ENCODE results near the gene TRIP13.

TRIP13 gene

GRCh38 chr5:948472-949274 is 56.0 kb downstream of the TRIP13 start:
- no peak overlapping the region for H3K9ac ChIP-seq (ENCODE audit: low read depth, low read length)
- H3K4me1 ChIP-seq (ENCODE audit: control insufficient read depth, insufficient read depth, low read length) = no peaks in the 10 kb centered on the region
- H3K4me3 ChIP-seq (ENCODE audit: low read length) = no peak overlapping the region
- no peak overlapping the region for H3K4me2 ChIP-seq (ENCODE audit: low read length)
- H3K9me3 ChIP-seq (replicated peaks; ENCODE audit: low read length) = peaks cover 12% of the 10 kb centered on the region
- peaks cover 96% of the 10 kb centered on the region for H3K27me3 ChIP-seq (ENCODE audit: control insufficient read depth, insufficient read depth, low read length)
- no peaks in the 10 kb centered on the region for H3K36me3 ChIP-seq (ENCODE audit: insufficient read depth, low read length)

- Histone ChIP-seq H3K27me3 (ENCODE audit: control insufficient read depth, insufficient read depth, low read length) (peaks cover 96% of the 10 kb centered on the region), H3K4me3 (ENCODE audit: low read length) (no peak overlapping the region), H3K4me1 (ENCODE audit: control insufficient read depth, insufficient read depth, low read length) (no peaks in the 10 kb centered on the region), H3K9ac (ENCODE audit: low read depth, low read length) (no peak overlapping the region), H3K36me3 (ENCODE audit: insufficient read depth, low read length) (no peaks in the 10 kb centered on the region), H3K9me3 (replicated peaks; ENCODE audit: low read length) (peaks cover 12% of the 10 kb centered on the region), H3K4me2 (ENCODE audit: low read length) (no peak overlapping the region)
Observed at GRCh38 chr5:949275-949543, 56.5 kb downstream of the TRIP13 start.

- Histone ChIP-seq H3K4me1 (ENCODE audit: control insufficient read depth, insufficient read depth, low read length) (no peaks in the 10 kb centered on the region), H3K9ac (ENCODE audit: low read depth, low read length) (no peak overlapping the region), H3K27me3 (ENCODE audit: control insufficient read depth, insufficient read depth, low read length) (peaks cover 96% of the 10 kb centered on the region), H3K36me3 (ENCODE audit: insufficient read depth, low read length) (no peaks in the 10 kb centered on the region), H3K9me3 (replicated peaks; ENCODE audit: low read length) (peaks cover 12% of the 10 kb centered on the region), H3K4me2 (ENCODE audit: low read length) (no peak overlapping the region), H3K4me3 (ENCODE audit: low read length) (no peak overlapping the region)
Observed at GRCh38 chr5:949815-950560, 57.3 kb downstream of the TRIP13 start.

- Histone ChIP-seq H3K36me3 (ENCODE audit: insufficient read depth, low read length) (no peaks in the 10 kb centered on the region), H3K9ac (ENCODE audit: low read depth, low read length) (no peak overlapping the region), H3K4me1 (ENCODE audit: control insufficient read depth, insufficient read depth, low read length) (peaks cover 11% of the 10 kb centered on the region), H3K4me2 (ENCODE audit: low read length) (no peak overlapping the region), H3K4me3 (ENCODE audit: low read length) (no peak overlapping the region), H3K9me3 (replicated peaks; ENCODE audit: low read length) (peaks cover 12% of the 10 kb centered on the region), H3K27me3 (ENCODE audit: control insufficient read depth, insufficient read depth, low read length) (peaks cover 92% of the 10 kb centered on the region)
Observed at GRCh38 chr5:951940-952596, 59.4 kb downstream of the TRIP13 start.

GRCh38 chr5:952597-953271 is 60.0 kb downstream of the TRIP13 start:
- Histone ChIP-seq H3K4me3 (ENCODE audit: low read length) (no peak overlapping the region), H3K36me3 (ENCODE audit: insufficient read depth, low read length) (no peaks in the 10 kb centered on the region), H3K9ac (ENCODE audit: low read depth, low read length) (no peak overlapping the region), H3K4me2 (ENCODE audit: low read length) (no peak overlapping the region), H3K9me3 (replicated peaks; ENCODE audit: low read length) (peaks cover 12% of the 10 kb centered on the region), H3K27me3 (ENCODE audit: control insufficient read depth, insufficient read depth, low read length) (peaks cover 87% of the 10 kb centered on the region), H3K4me1 (ENCODE audit: control insufficient read depth, insufficient read depth, low read length) (peaks cover 17% of the 10 kb centered on the region)

- Histone ChIP-seq H3K9ac (ENCODE audit: low read depth, low read length) (no peak overlapping the region), H3K27me3 (ENCODE audit: control insufficient read depth, insufficient read depth, low read length) (peaks cover 86% of the 10 kb centered on the region), H3K36me3 (ENCODE audit: insufficient read depth, low read length) (no peaks in the 10 kb centered on the region), H3K4me2 (ENCODE audit: low read length) (no peak overlapping the region), H3K4me3 (ENCODE audit: low read length) (no peak overlapping the region), H3K4me1 (ENCODE audit: control insufficient read depth, insufficient read depth, low read length) (peaks cover 28% of the 10 kb centered on the region), H3K9me3 (replicated peaks; ENCODE audit: low read length) (peaks cover 12% of the 10 kb centered on the region)
Observed at GRCh38 chr5:953535-954449, 61.1 kb downstream of the TRIP13 start.

GRCh38 chr5:955886-956761 is 63.4 kb downstream of the TRIP13 start:
- H3K9me3 ChIP-seq (replicated peaks; ENCODE audit: low read length) = peaks cover 4% of the 10 kb centered on the region
- H3K9ac ChIP-seq (ENCODE audit: low read depth, low read length) = no peak overlapping the region
- H3K4me2 ChIP-seq (ENCODE audit: low read length) = peak overlapping the region; percentile 79
- no peaks in the 10 kb centered on the region for H3K36me3 ChIP-seq (ENCODE audit: insufficient read depth, low read length)
- H3K27me3 ChIP-seq (ENCODE audit: control insufficient read depth, insufficient read depth, low read length) = peaks cover 82% of the 10 kb centered on the region
- H3K4me3 ChIP-seq (ENCODE audit: low read length) = peak overlapping the region; percentile 29
- H3K4me1 ChIP-seq (ENCODE audit: control insufficient read depth, insufficient read depth, low read length) = peaks cover 34% of the 10 kb centered on the region

- Histone ChIP-seq H3K4me2 (ENCODE audit: low read length) (peak overlapping the region; percentile 79), H3K9ac (ENCODE audit: low read depth, low read length) (peak overlapping the region; percentile 61), H3K4me3 (ENCODE audit: low read length) (peak overlapping the region; percentile 57), H3K36me3 (ENCODE audit: insufficient read depth, low read length) (no peaks in the 10 kb centered on the region), H3K4me1 (ENCODE audit: control insufficient read depth, insufficient read depth, low read length) (peaks cover 34% of the 10 kb centered on the region), H3K27me3 (ENCODE audit: control insufficient read depth, insufficient read depth, low read length) (peaks cover 79% of the 10 kb centered on the region), H3K9me3 (replicated peaks; ENCODE audit: low read length) (no peaks in the 10 kb centered on the region)
Observed at GRCh38 chr5:956941-957747, 64.5 kb downstream of the TRIP13 start.

GRCh38 chr5:957748-958485 is 65.2 kb downstream of the TRIP13 start:
- peak overlapping the region; percentile 79 for H3K4me2 ChIP-seq (ENCODE audit: low read length)
- H3K9ac ChIP-seq (ENCODE audit: low read depth, low read length) = no peak overlapping the region
- peak overlapping the region; percentile 28 for H3K4me3 ChIP-seq (ENCODE audit: low read length)
- H3K27me3 ChIP-seq (ENCODE audit: control insufficient read depth, insufficient read depth, low read length) = peaks cover 79% of the 10 kb centered on the region
- H3K4me1 ChIP-seq (ENCODE audit: control insufficient read depth, insufficient read depth, low read length) = peaks cover 34% of the 10 kb centered on the region
- no peaks in the 10 kb centered on the region for H3K36me3 ChIP-seq (ENCODE audit: insufficient read depth, low read length)
- H3K9me3 ChIP-seq (replicated peaks; ENCODE audit: low read length) = no peaks in the 10 kb centered on the region

Measured in skeletal muscle satellite cell (primary cell).